Activated CD8-positive, alpha-beta T cell treated with anti-CD3 and anti-CD28 coated beads for 36 hours (primary cell): Measurements from ENCODE around the gene ARIH2. TPM values are rescaled to one million over a fixed set of nuclear protein-coding genes. Genes with fewer than 3 reads are reported as not detected.

Source experiments
- ATAC-seq: fragments of 200-7000 bp; cut with Tn5 transposase; one replicate; pipeline ENCODE4 v1.10.0; 2021; ENCODE audit warnings: mild to moderate bottlenecking, moderate library complexity
- CTCF ChIA-PET: fragments of 350-600 bp; sonication (Branson Sonifier 250); formaldehyde crosslinking; loops from one replicate; lab custom pipeline; 2021; ENCODE audit warnings: antibody characterized with exemption; lab: Charles Lee
- POLR2A ChIA-PET: fragments of 350-600 bp; sonication (Branson Sonifier 250); formaldehyde crosslinking; loops from one replicate; lab custom pipeline; 2021; ENCODE audit warnings: antibody characterized with exemption; lab: Charles Lee
- DNase-seq: peaks from one replicate; pipeline ENCODE4 v3.0.0-alpha.2; 2020
- H3K27ac Mint-ChIP-seq: one replicate; pipeline ENCODE4 v1.8.0; 2021; ENCODE audit warnings: mild to moderate bottlenecking, mixed read lengths
- H3K27me3 Mint-ChIP-seq: one replicate; pipeline ENCODE4 v1.8.0; 2021; ENCODE audit warnings: mixed read lengths
- H3K36me3 Mint-ChIP-seq: one replicate; pipeline ENCODE4 v1.8.0; 2021; ENCODE audit warnings: low read depth, mixed read lengths
- H3K4me1 Mint-ChIP-seq: one replicate; pipeline ENCODE4 v1.8.0; 2021; ENCODE audit warnings: low read depth, mixed read lengths
- H3K4me3 Mint-ChIP-seq: one replicate; pipeline ENCODE4 v1.8.0; 2021; ENCODE audit warnings: mild to moderate bottlenecking, moderate library complexity, mixed read lengths
- H3K9me3 Mint-ChIP-seq: one replicate; pipeline ENCODE4 v1.8.0; 2021; ENCODE audit warnings: mixed read lengths
- CTCF ChIP-seq: fragments of 200-600 bp; IDR thresholded peaks from one replicate; pipeline ENCODE4 v1.8.0; 2022; ENCODE audit warnings: antibody characterized with exemption, mild to moderate bottlenecking
- intact Hi-C: fragments of 100-400 bp; cut with micrococcal nuclease; formaldehyde crosslinking; loops from one replicate; pipeline ENCODE4 v1.10.0; 2022
- total RNA-seq, 2 experiments: library from RNA; stranded (reverse); gene quantifications; one replicate each; pipeline ENCODE4 v1.2.3, GENCODE V29; 2021

The ARIH2 gene
- total RNA-seq, 2 experiments from 2014 or later: 98.2 to 115 TPM

GRCh38 chr3:48927928-48928327 lies 9.3 kb downstream of the ARIH2 start:
- POLR2A ChIA-PET: interaction anchor here (0.9 to 4.7 kb wide), 3 partner anchors 9 to 40 kb away, joined by 3 to 35 read pairs (median 4); partner anchors contain the start of gene ARIH2

GRCh38 chr3:48928679-48929078 lies 10.0 kb downstream of the ARIH2 start:
- intact Hi-C loops: no loop called here
- DNase-seq (no peak), ATAC-seq (peak; percentile 31)
- Mint-ChIP-seq H3K27ac (peak overlapping the region; percentile 67), H3K9me3 (no peaks in the 10 kb centered on the region), H3K36me3 (peaks cover 67% of the 10 kb centered on the region), H3K4me1 (peaks cover 64% of the 10 kb centered on the region), H3K27me3 (no peaks in the 10 kb centered on the region), H3K4me3 (peak overlapping the region; percentile 26)
- no peak for TF ChIP-seq CTCF
- ChIA-PET CTCF (interaction anchor here (0.8 to 0.9 kb wide), 2 partner anchors 9 kb away, joined by 4 to 5 read pairs; no protein-coding TSS in a partner anchor), POLR2A (interaction anchor here (0.9 to 4.7 kb wide), 3 partner anchors 10 to 82 kb away, joined by 3 to 35 read pairs (median 4); partner anchors contain the start of gene ARIH2)

More at GRCh38 chr3:48927928-48928327, 9.3 kb downstream of the ARIH2 start:
- H3K4me3 Mint-ChIP-seq: no peak overlapping the region
- intact Hi-C loops: no loop called here
- no peak for TF ChIP-seq CTCF
- DNase-seq (no peak), ATAC-seq (peak; percentile 51)
- no peaks in the 10 kb centered on the region for H3K9me3 Mint-ChIP-seq
- CTCF ChIA-PET: interaction anchor here (0.8 kb wide), 1 partner anchor 9 kb away, joined by 4 read pairs; no protein-coding TSS in a partner anchor
- H3K36me3 Mint-ChIP-seq: peaks cover 66% of the 10 kb centered on the region
- H3K4me1 Mint-ChIP-seq: peaks cover 64% of the 10 kb centered on the region
- no peaks in the 10 kb centered on the region for H3K27me3 Mint-ChIP-seq
- H3K27ac Mint-ChIP-seq: peak overlapping the region; percentile 67

- intact Hi-C loops: no loop called here
Measured at GRCh38 chr3:48929358-48930035, 10.9 kb downstream of the ARIH2 start.

GRCh38 chr3:48930590-48930989 lies 11.9 kb downstream of the ARIH2 start:
- ATAC-seq: no peak

More at GRCh38 chr3:48929358-48930035, 10.9 kb downstream of the ARIH2 start:
- ChIA-PET POLR2A (interaction anchor here (0.6 to 4.7 kb wide), 4 partner anchors 10 to 192 kb away, joined by 3 to 35 read pairs (median 4); partner anchors contain the start of gene ARIH2), CTCF (interaction anchor here (0.9 to 1.5 kb wide), 3 partner anchors 10 to 66 kb away, joined by 4 to 5 read pairs (median 4); no protein-coding TSS in a partner anchor)
- Mint-ChIP-seq H3K27ac (peak overlapping the region; percentile 23), H3K4me3 (no peak overlapping the region), H3K27me3 (no peaks in the 10 kb centered on the region), H3K36me3 (peaks cover 71% of the 10 kb centered on the region), H3K4me1 (peaks cover 67% of the 10 kb centered on the region), H3K9me3 (no peaks in the 10 kb centered on the region)
- TF ChIP-seq CTCF: no peak
- no peak for DNase-seq
- no peak for ATAC-seq

More at GRCh38 chr3:48930590-48930989, 11.9 kb downstream of the ARIH2 start:
- DNase-seq: no peak
- Mint-ChIP-seq H3K36me3 (peaks cover 72% of the 10 kb centered on the region), H3K27ac (no peak overlapping the region), H3K4me3 (no peak overlapping the region), H3K4me1 (peaks cover 69% of the 10 kb centered on the region), H3K9me3 (no peaks in the 10 kb centered on the region), H3K27me3 (no peaks in the 10 kb centered on the region)
- intact Hi-C loops: no loop called here
- no peak for TF ChIP-seq CTCF
- ChIA-PET POLR2A (interaction anchor here (0.6 to 4.7 kb wide), 4 partner anchors 10 to 41 kb away, joined by 3 to 35 read pairs (median 3); partner anchors contain the start of gene ARIH2), CTCF (interaction anchor here (1.1 to 1.5 kb wide), 3 partner anchors 13 to 67 kb away, joined by 3 to 4 read pairs (median 4); no protein-coding TSS in a partner anchor)
